ENCODE results near the gene INPP5D.
"Not testable (repeated sequence)": the region's sequence is repeated elsewhere in the genome, so short reads cannot be mapped to it uniquely, and the experiment has no call there.

The INPP5D gene

DNA sequence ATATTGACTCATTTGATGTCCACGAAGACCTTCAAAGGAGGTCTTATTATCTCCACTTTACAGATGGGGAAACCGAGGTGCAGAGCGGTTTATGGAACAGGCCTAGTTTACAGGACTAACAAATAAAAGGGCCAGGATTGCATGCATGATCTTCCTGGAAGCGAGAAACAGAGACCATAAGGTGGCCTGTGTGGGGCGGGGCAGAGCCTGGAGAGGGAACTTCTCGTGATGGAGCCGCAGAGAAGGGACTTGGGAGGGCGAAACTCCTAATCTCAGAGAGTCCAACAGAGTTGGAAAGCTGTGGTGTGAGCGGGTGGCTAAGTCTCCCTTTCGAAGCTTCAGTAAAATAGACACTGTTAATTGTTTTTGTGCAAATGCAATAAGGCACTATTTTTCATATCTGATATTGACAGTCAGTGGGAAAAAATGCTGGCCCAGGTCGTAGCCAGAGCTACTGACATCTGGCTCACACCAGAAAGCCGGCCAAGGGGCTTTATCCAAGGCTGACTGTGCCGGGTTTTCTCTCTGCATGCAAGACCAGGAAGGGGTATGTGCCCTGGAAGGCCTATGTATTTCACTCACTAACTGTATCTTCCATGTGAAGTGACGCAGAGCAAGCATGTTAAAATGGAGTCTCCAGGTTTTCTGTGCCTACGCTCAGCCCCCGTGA lies 4.5 kb downstream of the INPP5D start:
- TF ChIP-seq, protein P1, sequence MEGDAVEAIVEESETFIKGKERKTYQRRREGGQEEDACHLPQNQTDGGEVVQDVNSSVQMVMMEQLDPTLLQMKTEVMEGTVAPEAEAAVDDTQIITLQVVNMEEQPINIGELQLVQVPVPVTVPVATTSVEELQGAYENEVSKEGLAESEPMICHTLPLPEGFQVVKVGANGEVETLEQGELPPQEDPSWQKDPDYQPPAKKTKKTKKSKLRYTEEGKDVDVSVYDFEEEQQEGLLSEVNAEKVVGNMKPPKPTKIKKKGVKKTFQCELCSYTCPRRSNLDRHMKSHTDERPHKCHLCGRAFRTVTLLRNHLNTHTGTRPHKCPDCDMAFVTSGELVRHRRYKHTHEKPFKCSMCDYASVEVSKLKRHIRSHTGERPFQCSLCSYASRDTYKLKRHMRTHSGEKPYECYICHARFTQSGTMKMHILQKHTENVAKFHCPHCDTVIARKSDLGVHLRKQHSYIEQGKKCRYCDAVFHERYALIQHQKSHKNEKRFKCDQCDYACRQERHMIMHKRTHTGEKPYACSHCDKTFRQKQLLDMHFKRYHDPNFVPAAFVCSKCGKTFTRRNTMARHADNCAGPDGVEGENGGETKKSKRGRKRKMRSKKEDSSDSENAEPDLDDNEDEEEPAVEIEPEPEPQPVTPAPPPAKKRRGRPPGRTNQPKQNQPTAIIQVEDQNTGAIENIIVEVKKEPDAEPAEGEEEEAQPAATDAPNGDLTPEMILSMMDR (IDR thresholded peaks at IDR 0.05; ENCODE audit: low read depth, low read length, missing control alignments) = no peak
- no peak for DNase-seq (ENCODE audit: low read depth)
- no peak overlapping the region for H3K4me3 ChIP-seq (ENCODE audit: low read depth, low read length)

DNA sequence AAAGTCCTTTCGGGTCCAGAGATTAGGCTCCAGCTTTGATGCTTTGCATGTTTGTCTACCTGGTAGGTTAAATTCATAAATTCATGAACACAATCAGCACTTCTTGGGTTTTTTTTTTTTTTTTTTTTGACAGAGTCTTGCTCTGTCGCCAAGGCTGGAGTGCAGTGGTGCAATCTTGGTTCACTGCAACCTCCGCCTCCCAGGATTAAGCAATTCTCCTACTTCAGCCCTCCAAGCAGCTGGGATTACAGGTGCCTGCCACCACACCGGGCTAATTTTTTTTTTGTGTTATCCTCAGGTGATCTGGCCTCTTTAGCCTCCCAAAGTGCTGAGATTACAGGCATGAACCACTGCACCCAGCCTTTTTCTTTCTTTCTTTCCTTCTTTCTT lies 5.1 kb downstream of the INPP5D start:
- not testable (repeated sequence) for H3K4me3 ChIP-seq (ENCODE audit: low read depth, low read length); DNase-seq (ENCODE audit: low read depth)

DNA sequence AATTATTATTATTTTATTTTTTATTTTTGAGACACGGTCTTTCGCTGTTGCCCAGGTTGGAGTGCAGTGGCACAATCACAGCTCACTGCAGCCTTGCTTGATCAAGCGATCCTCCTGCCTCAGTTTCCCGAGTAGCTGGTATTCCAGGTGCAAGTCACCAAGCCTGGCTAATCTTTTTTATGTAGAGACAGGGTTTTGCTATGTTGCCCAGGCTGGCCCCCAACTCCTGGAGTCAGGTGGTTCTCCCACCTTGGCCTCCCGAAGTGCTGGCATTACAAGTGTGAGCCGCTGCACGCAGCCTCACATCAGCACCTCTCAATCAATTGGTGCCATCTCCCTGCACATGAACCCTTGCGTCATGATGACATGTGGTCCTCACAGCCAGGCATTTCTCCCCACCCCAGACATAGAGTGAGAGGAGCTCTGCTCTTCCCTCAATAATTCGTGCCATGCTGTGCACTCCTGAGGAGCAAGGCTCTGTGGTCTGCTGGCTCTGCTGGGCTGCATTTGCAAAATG lies 5.9 kb downstream of the INPP5D start:
- TF ChIP-seq, protein P1 (IDR thresholded peaks at IDR 0.05; ENCODE audit: low read depth, low read length, missing control alignments) = no peak
- no peak for DNase-seq (ENCODE audit: low read depth)
- H3K4me3 ChIP-seq (ENCODE audit: low read depth, low read length) = no peak overlapping the region

DNA sequence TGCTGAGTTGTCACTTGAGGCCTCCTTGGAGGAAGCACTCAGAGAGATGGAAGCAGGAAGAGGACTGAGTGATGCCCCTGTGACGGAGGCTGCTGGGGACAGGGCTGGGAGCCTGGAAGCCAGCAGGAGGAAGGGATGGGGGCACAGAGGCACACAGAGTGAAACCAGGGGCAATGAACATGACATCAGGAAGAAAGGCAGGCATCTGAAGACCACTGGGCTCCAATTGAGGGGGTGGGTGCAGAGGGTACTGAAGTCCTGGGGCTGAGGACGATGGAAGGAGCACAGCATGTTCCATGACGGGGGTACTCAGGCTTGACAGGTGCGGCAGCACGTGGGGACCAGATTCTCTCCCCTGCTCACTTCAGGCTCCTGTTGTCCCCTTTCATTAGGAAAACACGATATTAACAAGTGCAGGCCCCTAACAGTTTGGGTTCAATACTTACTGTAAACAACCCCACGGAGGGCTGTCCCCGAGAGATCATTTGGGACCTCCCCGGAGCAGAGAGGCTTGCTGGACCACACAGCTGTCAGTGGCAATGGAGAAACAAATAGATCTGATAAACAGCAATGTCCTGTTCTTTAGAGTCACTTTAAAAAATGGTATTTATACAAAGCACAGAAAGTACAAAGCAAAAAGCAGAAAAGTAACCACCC lies 8.7 kb downstream of the INPP5D start:
- H3K4me3 ChIP-seq (ENCODE audit: low read depth, low read length) = peak overlapping the region; percentile 34; the same call in 1 of the 2 replicates
- no peak for DNase-seq (ENCODE audit: low read depth)
- TF ChIP-seq, protein P1 (IDR thresholded peaks at IDR 0.05; ENCODE audit: low read depth, low read length, missing control alignments) = no peak

DNA sequence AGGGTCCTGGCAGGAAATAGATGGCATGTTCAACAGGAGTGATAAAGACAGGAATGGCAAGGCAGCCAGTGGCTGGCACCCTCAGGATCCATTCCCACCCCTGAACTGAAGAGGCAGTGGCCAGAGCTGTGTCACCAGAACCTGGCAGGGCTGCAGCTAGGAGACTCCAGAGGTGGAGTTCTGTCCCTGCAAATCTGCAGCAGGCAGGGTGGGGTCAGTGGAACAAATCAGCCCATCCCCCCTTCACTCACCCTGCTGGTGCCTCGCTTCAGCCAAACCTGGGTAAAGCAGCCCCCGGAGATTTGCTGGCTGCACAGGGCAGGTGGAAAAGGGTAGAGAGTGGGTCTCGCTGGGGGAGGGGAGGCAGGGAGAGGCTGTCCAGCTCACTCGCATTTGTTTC lies 12.7 kb downstream of the INPP5D start:
- TF ChIP-seq, protein P1 (IDR thresholded peaks at IDR 0.05; ENCODE audit: low read depth, low read length, missing control alignments) = no peak
- H3K4me3 ChIP-seq (ENCODE audit: low read depth, low read length) = peak overlapping the region; percentile 0; the same call in 1 of the 2 replicates
- DNase-seq (ENCODE audit: low read depth) = no peak

DNA sequence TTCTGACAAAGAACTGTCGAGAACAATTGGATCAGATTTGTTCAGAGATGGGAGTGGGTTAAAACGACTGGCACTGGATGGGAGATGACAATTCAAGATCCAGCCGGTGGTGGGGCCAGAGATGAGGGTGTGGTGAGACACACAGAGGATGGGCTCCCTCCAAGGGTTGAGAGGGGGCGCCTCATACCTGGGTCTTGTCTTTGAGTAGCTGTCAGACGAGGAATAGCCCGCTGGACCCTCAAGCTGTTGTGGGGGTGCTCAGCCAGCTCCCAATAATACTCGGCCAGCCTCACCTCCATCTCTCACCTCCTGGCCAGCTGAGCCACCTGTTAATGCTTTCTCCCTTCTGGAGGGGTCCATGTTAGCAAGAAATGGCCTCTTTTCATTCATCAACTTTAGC lies 14.0 kb downstream of the INPP5D start:
- TF ChIP-seq, protein P1 (IDR thresholded peaks at IDR 0.05; ENCODE audit: low read depth, low read length, missing control alignments) = no peak
- no peak for DNase-seq (ENCODE audit: low read depth)
- H3K4me3 ChIP-seq (ENCODE audit: low read depth, low read length) = no peak overlapping the region

DNA sequence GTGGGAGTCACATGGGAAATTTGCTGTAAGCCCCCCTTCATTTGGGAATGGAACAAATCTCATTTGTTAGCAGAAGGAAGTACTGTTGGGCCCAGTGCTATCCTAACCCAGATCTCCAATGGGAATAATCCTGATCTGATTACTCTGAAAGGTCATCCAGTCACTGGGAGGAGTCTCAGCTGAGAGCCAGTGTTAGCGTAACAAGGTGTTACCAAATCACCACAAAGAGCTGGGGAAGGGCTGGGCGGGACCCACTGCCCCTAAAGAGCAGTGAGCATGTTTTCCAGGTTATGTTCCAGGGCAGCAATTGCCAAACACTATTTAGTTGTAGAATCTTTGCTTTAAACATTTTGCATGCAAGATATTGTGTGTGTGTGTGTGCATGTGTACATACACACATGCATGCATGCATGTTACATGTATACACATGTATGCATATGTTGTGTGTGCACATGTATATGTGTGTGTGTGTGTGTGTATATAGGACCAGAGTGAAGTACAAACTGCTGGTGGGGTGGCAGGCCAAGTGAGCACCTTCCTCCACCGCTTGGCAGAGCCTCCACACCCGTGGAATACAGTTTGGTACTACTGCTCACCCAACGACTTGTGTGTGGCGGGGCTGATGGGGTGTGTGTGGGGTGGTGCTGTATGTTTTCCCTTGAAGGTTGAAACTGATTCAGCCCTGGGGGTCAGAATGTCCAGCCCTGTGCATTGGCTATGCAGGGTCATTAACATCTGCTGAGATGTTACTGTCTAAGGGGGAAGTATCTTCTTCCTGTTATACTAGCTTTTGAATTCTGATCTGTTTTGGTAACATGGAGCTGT lies 15.2 kb downstream of the INPP5D start:
- TF ChIP-seq, protein P1 (IDR thresholded peaks at IDR 0.05; ENCODE audit: low read depth, low read length, missing control alignments) = no peak
- peak overlapping the region; percentile 24 for H3K4me3 ChIP-seq (ENCODE audit: low read depth, low read length)
- no peak for DNase-seq (ENCODE audit: low read depth)

Measured in GM12864 (cell line).